ENCODE results near the gene ZNF345. TPM values are rescaled to one million over a fixed set of nuclear protein-coding genes. Genes with fewer than 3 reads are reported as not detected.

ZNF345 gene
- total RNA-seq, 1 donor from 2014 or later, result 2.9 TPM

- H3K9me3 ChIP-seq (replicated peaks), result peaks cover 99% of the 10 kb centered on the region
- no peak for DNase-seq
- intact Hi-C loops (cut with micrococcal nuclease), result no loop called here
- H3K4me3 ChIP-seq, result no peak overlapping the region
- TF ChIP-seq CTCF (IDR thresholded peaks at IDR 0.05; ENCODE audit: borderline replicate concordance), result no peak
- H3K27me3 ChIP-seq (ENCODE audit: low read depth), result no peaks in the 10 kb centered on the region
- no peak overlapping the region for H3K27ac ChIP-seq (replicated peaks)
- peaks cover 100% of the 10 kb centered on the region for H3K36me3 ChIP-seq
- H3K4me1 ChIP-seq, result no peaks in the 10 kb centered on the region
Measured at GRCh38 chr19:36898422-36898821, 47.7 kb downstream of the ZNF345 start.

- H3K9me3 ChIP-seq (replicated peaks), result peaks cover 25% of the 10 kb centered on the region
- intact Hi-C loops (cut with micrococcal nuclease), result no loop called here
- peak; percentile 91 for DNase-seq
- H3K27ac ChIP-seq (replicated peaks), result peak within 1 kb of the TSS; percentile 97
- H3K27me3 ChIP-seq (ENCODE audit: low read depth), result no peaks in the 10 kb centered on the region
- peak; percentile 70 for TF ChIP-seq CTCF (IDR thresholded peaks at IDR 0.05; ENCODE audit: borderline replicate concordance)
- H3K36me3 ChIP-seq, result peaks cover 60% of the 10 kb centered on the region
- H3K4me1 ChIP-seq, result peaks cover 28% of the 10 kb centered on the region
- peak within 1 kb of the TSS; percentile 82 for H3K4me3 ChIP-seq
Measured at GRCh38 chr19:36915992-36916830, 65.5 kb downstream of the ZNF345 start, which contains the start of the genes ZNF568 and ZNF829. Gene ZNF568, plus strand, starts transcription at chr19:36916332. Its CDS starts 6,439 bp downstream, at chr19:36922771. Gene ZNF829, minus strand, starts transcription at chr19:36916291. Its CDS starts 1,124 bp downstream, at chr19:36915167.

- H3K27ac ChIP-seq (replicated peaks), result peak overlapping the region; percentile 97
- TF ChIP-seq CTCF (IDR thresholded peaks at IDR 0.05; ENCODE audit: borderline replicate concordance), result no peak
- intact Hi-C loops (cut with micrococcal nuclease), result no loop called here
- H3K4me3 ChIP-seq, result peak overlapping the region; percentile 82
- DNase-seq, result no peak
- peaks cover 23% of the 10 kb centered on the region for H3K9me3 ChIP-seq (replicated peaks)
- H3K4me1 ChIP-seq, result peaks cover 28% of the 10 kb centered on the region
- no peaks in the 10 kb centered on the region for H3K27me3 ChIP-seq (ENCODE audit: low read depth)
- peaks cover 60% of the 10 kb centered on the region for H3K36me3 ChIP-seq
Measured at GRCh38 chr19:36916991-36917390, 66.3 kb downstream of the ZNF345 start.

GRCh38 chr19:36918090-36918489 lies 67.4 kb downstream of the ZNF345 start:
- H3K36me3 ChIP-seq, result peaks cover 60% of the 10 kb centered on the region
- DNase-seq, result no peak
- H3K27ac ChIP-seq (replicated peaks), result no peak overlapping the region
- no peak overlapping the region for H3K4me3 ChIP-seq
- peaks cover 22% of the 10 kb centered on the region for H3K9me3 ChIP-seq (replicated peaks)
- no peaks in the 10 kb centered on the region for H3K27me3 ChIP-seq (ENCODE audit: low read depth)
- H3K4me1 ChIP-seq, result peaks cover 28% of the 10 kb centered on the region
- TF ChIP-seq CTCF (IDR thresholded peaks at IDR 0.05; ENCODE audit: borderline replicate concordance), result no peak
- intact Hi-C loops (cut with micrococcal nuclease), result no loop called here

Other genes with a start within 250 kb of the ZNF345 start
- gene ZNF382, start 245.6 kb upstream of the ZNF345 start, total RNA-seq, result 18.3 TPM
- 9.8 TPM for gene ZNF461, start 184.0 kb upstream of the ZNF345 start, total RNA-seq
- gene ZNF567, start 163.3 kb upstream of the ZNF345 start, total RNA-seq, result 3.8 TPM
- gene ZNF850, start 78.1 kb upstream of the ZNF345 start, total RNA-seq, result 5.2 TPM
- gene ZNF790, start 12.5 kb upstream of the ZNF345 start, total RNA-seq, result 7.3 TPM
- gene ZNF829, start 65.4 kb downstream of the ZNF345 start, total RNA-seq, result 2.3 TPM
- gene ZNF568, start 65.5 kb downstream of the ZNF345 start, total RNA-seq, result 7.1 TPM
- gene ZNF420, start 227.6 kb downstream of the ZNF345 start, total RNA-seq, result 9.6 TPM

Data from left ventricle myocardium inferior (tissue), 1 donor.